Fibroblast of skin of scalp (primary cell): ENCODE results near the gene RBAK. TPM values are rescaled to one million over a fixed set of nuclear protein-coding genes. Genes with fewer than 3 reads are reported as not detected.
A peak's percentile ranks its signal among the peaks of the same experiment; 100 is the strongest.
"Not testable (repeated sequence)": the region's sequence is repeated elsewhere in the genome, so short reads cannot be mapped to it uniquely, and the experiment has no call there.

Source experiments
- DNase-seq: peaks from one replicate; pipeline ENCODE4 v3.0.0-alpha.2; 2013
- polyA plus RNA-seq, 2 experiments: library from polyadenylated mRNA; unstranded; fragments of 120-200 nt; gene quantifications; one replicate each; pipeline ENCODE4 v1.2.1, GENCODE V29; 2013; ENCODE audit not compliant: insufficient read length in 2 of 2

The RBAK gene
- 8.0 TPM for polyA plus RNA-seq (2013, experiment 1 of 2; ENCODE audit: insufficient read length)
- polyA plus RNA-seq (2013, experiment 2 of 2; ENCODE audit: insufficient read length), result 9.6 TPM

GRCh38 chr7:5045558-5046396 lies at the start of gene RBAK:
TSS of gene RBAK (plus strand) at chr7:5045860. CDS start at chr7:5048077, 2,217 bp downstream.
- DNase-seq, result peak; percentile 96

DNA sequence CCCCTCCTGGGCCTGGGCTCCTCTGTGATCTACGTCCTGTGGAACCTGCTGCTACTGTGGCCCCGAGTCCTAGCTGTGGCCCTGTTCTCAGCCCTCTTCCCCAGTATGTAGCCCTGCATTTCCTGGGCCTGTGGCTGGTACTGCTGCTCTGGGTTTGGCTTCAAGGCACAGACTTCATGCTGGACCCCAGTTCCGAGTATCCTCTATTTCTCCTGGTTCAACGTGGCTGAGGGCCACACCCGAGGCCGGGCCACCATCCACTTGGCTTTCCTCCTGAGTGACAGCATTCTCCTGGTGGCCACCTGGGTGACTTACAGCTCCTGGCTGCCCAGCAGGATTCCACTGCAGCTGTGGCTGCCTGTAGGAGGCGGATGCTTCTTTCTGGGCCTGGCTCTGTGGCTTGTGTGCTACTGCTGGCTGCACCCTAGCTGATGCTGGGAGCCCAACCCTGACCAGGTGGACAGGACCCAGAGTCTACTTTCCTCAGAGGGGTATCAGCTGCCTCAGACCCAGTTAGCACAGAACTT lies 48.9 kb upstream of the RBAK start:
- no peak for DNase-seq

DNA sequence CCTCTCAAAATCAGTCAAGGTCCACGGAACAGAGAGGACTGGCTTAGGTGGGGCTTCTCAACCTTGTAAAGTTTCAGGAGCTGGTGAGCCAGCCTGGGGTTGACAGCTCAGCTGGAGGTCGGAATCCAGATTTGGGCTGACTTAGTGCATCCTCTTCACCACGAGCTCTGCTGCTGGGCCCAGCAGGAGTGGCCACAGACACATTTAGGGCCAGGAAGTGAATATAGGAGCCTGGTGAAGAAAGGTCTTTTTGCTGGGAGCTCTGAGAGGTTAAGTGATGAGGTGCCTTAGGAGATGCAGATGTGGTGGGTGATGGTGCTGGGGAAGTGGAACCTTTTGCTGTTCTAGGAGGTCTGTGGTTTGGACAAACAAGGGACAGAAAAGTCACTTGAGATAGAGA lies 47.4 kb upstream of the RBAK start:
- no peak for DNase-seq

GRCh38 chr7:4998910-4999309 lies 46.8 kb upstream of the RBAK start:
- no peak for DNase-seq

GRCh38 chr7:4999369-4999950 lies 46.2 kb upstream of the RBAK start:
- no peak for DNase-seq

DNA sequence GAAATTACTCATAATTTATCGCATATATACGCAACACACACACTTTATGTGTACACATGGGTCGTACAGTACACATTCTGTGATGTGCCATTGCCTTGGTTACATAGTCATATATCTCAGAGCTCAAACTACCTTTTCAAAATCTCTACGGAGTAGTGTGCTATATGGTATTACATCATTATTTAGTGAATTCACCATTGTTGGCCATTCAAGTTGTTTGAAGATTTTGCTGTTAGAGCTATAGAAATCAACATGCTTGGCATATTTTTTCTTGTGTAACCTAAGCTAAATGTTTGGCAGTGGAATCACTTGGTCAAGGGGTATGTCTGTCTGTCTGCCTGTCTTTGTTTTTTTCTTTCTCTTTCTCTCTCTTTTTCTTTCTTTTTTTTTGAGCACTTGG lies 44.7 kb upstream of the RBAK start:
- no peak for DNase-seq

GRCh38 chr7:5001911-5002310 lies 43.7 kb upstream of the RBAK start:
- DNase-seq, result no peak

GRCh38 chr7:5005066-5005465 lies 40.6 kb upstream of the RBAK start:
- DNase-seq, result no peak

- DNase-seq, result no peak
These were observed 32.7 kb upstream of the RBAK start for GRCh38 chr7:5012985-5013384.

DNA sequence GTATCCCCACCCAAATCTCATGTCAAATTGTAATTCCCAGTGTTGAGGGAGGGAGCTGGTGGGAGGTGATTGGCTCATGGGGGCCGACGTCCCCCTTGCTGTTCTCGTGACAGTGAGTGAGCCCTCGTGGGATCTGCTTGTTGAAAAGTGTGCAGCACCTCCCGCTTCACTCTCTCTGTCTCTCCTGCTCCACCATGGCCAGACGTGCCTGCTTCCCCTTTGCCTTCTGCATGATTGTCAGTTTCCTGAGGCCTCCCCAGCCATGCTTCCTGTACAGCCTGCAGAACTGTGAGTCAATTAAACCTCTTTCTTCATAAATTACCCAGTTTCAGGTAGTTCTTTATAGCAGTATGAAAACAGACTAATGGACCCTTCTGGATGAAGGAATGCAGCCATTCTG lies 29.7 kb upstream of the RBAK start:
- not testable (repeated sequence) for DNase-seq

DNA sequence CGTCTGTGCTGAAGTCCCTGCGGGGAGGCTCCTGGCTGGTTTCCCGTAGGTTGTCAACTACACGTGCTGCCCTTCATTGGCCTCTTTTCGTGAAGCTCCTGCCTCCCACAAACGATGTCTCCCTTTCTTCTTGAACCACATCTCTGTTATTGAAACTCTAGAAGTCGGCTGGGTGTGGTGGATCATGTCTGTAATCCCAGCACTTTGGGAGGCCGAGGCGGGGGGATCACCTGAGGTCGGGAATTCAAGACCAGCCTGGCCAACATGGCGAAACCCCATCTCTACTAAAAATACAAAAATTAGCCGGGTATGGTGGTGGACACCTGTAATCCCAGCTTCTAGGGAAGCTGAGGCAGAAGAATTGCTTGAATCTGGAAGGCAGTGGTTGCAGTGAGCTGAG lies 28.0 kb upstream of the RBAK start:
- not testable (repeated sequence) for DNase-seq

DNA sequence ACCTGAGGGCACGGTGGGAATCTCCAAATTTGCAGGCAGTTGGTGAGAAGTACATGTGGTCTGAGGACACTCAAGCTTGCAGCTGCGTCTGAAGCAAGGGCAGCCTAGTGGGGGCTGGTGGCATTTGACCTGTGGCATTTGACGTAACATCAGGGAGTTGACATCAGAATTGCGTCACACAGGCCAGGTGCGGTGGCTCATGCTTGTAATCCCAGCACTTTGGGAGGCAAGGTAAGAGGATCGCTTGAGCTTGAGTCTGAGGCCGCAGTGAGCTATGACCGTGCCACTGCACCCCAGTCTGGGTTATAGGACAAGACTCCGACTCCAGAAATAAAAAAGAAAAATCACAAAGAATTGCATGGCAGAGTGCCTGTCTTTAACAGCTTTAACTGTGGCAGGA lies 25.6 kb upstream of the RBAK start:
- no peak for DNase-seq

- not testable (repeated sequence) for DNase-seq
These were observed 24.6 kb upstream of the RBAK start for GRCh38 chr7:5020976-5021550.

DNA sequence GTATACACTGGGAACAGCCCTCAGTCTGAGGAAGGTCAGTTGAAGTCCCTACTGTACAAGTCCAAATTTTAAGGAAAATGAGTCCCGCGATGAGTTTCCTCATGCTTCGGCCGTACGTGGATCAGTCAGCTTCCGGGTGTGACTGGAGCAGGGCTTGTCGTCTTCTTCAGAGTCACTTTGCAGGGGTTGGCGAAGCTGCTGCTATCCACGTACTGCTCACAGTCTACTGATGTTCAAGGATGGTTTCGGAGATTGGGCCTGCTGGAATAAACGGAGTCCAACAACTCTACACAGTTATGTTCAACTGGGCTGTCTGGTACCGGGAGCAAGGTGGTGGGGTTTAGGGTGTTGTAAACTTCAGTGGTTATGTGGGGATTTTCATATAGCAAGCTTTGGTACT lies 22.0 kb upstream of the RBAK start:
- DNase-seq, result not testable (repeated sequence)

DNA sequence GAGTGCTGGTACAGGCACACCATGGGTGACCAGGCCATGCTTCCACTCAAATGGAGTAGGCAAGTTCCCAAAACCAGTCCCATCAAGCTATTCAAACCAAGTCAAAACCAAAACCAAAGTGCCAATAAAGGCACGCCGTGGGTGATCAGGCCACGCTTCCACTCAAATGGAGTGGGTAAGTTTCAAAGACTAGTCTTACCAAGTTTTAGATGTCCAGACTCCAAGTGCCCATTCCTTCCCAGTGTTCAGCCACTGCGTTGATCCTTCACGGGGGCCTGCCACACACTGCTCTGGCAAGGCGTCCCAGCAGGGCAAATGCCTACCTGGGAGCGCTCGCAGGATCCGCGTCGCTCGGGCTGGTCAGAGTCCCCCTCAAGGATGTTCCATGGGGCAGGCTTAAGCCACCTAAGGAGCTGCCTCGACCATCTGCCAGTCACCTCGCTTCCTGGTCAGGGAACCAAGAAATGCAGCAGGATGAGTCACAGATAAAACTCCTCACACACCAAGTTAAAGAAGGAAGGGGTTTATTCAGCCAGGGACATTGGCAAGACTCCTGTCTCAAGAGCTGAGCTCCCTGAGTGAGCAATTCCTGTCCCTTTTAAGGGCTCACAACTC lies 17.8 kb upstream of the RBAK start:
- DNase-seq, result peak; percentile 12

GRCh38 chr7:5033186-5033585 lies 12.5 kb upstream of the RBAK start:
- not testable (repeated sequence) for DNase-seq

- DNase-seq, result no peak
These were observed 10.4 kb upstream of the RBAK start for GRCh38 chr7:5035276-5035675.

DNA sequence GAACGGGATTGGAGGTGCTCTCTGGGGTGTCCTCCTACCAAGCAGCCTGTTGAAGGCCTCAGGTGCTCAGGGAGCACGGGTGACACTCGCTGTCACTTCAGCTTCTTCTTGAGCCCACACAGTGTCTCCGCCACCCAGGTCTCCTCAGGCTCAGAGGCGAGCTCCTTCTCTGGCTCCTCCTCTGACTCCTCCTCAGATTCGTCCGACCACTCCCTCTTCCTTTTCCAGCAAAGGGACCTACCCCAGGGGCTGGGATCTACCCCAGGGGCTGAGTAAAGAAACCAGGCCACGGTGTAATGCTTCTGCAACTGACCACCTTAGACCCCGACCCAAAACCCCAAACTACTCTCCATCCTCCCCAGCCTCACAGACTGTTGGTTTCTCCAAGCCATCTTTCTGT lies 9.2 kb upstream of the RBAK start:
- no peak for DNase-seq

GRCh38 chr7:5041047-5041446 lies 4.6 kb upstream of the RBAK start:
- DNase-seq, result no peak

- DNase-seq, result no peak
These were observed 2.0 kb upstream of the RBAK start for GRCh38 chr7:5043661-5044060.

DNA sequence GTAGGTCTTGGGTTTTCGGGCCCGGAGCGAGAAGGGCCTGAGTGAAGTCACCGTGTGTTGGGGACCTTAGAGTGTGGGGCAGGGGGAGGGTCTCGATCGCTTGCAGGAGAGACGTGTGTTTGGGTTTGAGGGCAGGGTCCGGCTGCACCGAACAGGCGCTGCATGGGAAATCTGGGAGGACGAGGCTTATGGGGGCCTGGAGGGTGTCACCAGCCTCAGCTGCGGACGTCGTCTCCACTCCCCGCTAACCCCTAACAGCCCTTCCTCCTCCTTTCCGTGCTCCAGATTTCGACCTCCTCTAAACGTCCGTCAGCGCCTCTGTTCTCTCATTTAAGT lies 705 bp downstream of the RBAK start:
- DNase-seq, result not testable (repeated sequence)

- not testable (repeated sequence) for DNase-seq
These were observed 1.5 kb downstream of the RBAK start for GRCh38 chr7:5047127-5047526.

GRCh38 chr7:5050676-5051075 lies 5.0 kb downstream of the RBAK start:
- DNase-seq, result no peak
